ENCODE measurements around the gene LHFPL3.

LHFPL3 gene

GRCh38 chr7:104836976-104837375, 508.6 kb downstream of the LHFPL3 start:
- no peak overlapping the region for H3K4me3 ChIP-seq (ENCODE audit: low read depth, low read length)
- DNase-seq (ENCODE audit: low read depth), result no peak
- TF ChIP-seq CTCF (IDR thresholded peaks at IDR 0.05; ENCODE audit: low read depth, low read length, missing control alignments), result no peak

- no peak for TF ChIP-seq CTCF (IDR thresholded peaks at IDR 0.05; ENCODE audit: low read depth, low read length, missing control alignments)
- no peak for DNase-seq (ENCODE audit: low read depth)
- H3K4me3 ChIP-seq (ENCODE audit: low read depth, low read length), result no peak overlapping the region
Measured at GRCh38 chr7:104838537-104839299, 510.3 kb downstream of the LHFPL3 start.

DNA sequence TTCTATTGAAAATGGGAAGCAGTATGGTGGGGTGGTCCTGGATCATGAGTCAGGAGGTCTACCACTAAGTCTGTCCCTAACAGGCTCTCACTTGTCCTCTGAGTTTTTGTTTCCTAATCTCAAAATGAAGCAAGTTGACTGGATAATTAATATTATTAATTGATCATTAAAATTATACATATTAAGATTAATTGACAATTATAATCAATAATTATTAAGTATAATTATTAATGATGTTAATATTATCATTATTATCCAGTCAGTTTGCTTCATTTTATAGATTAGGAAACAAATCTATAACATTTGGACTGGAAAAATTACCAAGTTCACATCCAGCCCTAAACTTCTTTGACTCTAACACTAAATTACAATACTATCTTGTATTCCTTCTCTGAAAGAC, 511.4 kb downstream of the LHFPL3 start:
- no peak for TF ChIP-seq CTCF (IDR thresholded peaks at IDR 0.05; ENCODE audit: low read depth, low read length, missing control alignments)
- no peak for DNase-seq (ENCODE audit: low read depth)
- H3K4me3 ChIP-seq (ENCODE audit: low read depth, low read length), result no peak overlapping the region

DNA sequence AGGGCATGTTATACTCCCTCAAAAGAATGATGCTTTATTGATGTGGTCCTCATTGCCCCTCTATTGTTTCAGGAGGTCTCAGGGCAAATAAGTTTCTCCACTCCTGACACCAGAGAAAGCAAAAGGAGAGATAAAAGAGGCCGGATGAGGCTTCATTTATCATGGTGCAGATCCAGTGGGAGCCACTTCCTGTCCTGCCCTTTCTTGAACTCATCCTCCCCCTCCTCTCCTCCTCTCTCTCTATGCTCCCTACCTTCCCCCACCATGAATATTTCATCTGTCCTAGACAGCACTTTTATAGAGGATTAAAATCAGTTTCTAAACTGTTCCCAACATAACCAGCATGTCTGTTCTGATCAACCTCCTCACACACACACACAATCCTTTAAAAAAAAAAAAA, 513.4 kb downstream of the LHFPL3 start:
- DNase-seq (ENCODE audit: low read depth), result no peak
- TF ChIP-seq CTCF (IDR thresholded peaks at IDR 0.05; ENCODE audit: low read depth, low read length, missing control alignments), result no peak

DNA sequence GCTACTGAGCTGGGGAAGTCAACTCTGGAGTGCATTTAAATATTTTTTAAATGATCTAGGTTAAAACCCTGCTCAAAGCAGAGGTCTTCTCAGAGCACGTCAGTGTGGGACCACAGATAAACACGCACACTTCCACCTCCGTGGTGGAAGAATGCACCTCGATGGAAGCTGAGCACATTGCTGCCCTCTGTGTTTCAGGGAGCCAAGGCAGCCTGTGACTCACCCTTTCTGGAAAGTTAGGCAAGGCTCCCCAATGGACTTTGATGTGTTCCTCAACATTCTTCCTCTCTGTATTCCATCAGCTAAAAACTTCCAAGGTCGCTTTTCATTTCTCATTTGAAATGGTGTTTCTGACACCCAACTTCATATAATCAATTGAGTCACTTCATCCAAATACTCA, 514.8 kb downstream of the LHFPL3 start:
- H3K4me3 ChIP-seq (ENCODE audit: low read depth, low read length), result no peak overlapping the region
- no peak for TF ChIP-seq CTCF (IDR thresholded peaks at IDR 0.05; ENCODE audit: low read depth, low read length, missing control alignments)

More for the DNA sequence above, 513.4 kb downstream of the LHFPL3 start:
- H3K4me3 ChIP-seq (ENCODE audit: low read depth, low read length), result no peak overlapping the region

GRCh38 chr7:104845557-104845956, 517.2 kb downstream of the LHFPL3 start:
- no peak overlapping the region for H3K4me3 ChIP-seq (ENCODE audit: low read depth, low read length)
- no peak for TF ChIP-seq CTCF (IDR thresholded peaks at IDR 0.05; ENCODE audit: low read depth, low read length, missing control alignments)
- DNase-seq (ENCODE audit: low read depth), result no peak

More for the DNA sequence above, 514.8 kb downstream of the LHFPL3 start:
- DNase-seq (ENCODE audit: low read depth), result no peak

DNA sequence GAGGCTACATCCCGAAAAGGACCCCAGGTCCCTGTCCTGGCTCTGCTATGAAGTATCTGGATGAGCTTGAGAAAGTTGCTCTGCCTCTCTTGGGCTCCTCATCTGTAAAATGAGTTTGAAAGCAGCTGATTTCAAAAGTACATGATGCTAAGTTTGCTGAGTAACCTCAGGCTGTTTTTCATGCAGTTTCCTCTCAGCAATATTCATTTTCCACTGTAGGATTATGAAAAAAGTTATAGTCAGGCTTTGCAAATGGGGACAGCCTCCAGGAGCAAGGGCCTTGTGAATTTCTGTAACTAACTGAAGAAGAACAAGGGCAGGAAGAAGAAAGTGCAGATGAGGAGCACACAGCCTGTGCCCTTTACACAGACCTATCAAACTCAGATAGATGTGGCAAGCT, 518.3 kb downstream of the LHFPL3 start:
- H3K4me3 ChIP-seq (ENCODE audit: low read depth, low read length), result no peak overlapping the region
- DNase-seq (ENCODE audit: low read depth), result no peak
- no peak for TF ChIP-seq CTCF (IDR thresholded peaks at IDR 0.05; ENCODE audit: low read depth, low read length, missing control alignments)

All from GM12864 (cell line).